Measurements from ENCODE around the gene GAS2L2.

The GAS2L2 gene

DNA sequence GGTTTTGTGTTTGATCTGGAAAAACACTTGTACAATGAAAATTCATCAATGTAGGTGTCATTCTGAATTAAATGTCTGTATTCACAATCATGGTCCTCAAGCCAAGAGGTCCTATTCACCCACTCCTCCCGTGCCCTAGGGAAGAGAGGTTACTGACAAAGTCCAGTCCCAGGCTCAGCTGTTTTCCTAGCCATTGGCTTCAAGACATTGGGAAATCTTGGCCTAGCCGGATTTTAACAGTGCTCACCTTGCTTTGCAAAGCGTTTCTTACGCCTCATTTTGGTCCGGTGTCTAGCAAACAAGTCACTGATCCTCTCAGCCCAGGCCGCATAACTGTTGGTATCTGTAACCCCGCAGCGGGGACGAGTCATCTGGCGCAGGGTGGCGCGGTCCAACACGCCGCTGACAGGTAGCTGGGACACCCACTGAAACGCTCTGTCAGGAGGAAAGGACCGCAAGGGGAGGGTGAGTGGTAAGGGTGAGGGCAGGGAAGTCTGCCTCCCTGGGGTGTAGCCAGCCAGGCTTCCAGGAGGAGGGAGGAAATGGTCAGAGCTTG, 25.7 kb upstream of the GAS2L2 start:
- TF ChIP-seq CTCF (IDR thresholded peaks at IDR 0.05; ENCODE audit: low read depth, low read length) = no peak
- no peaks in the 10 kb centered on the region for H3K27me3 ChIP-seq (ENCODE audit: insufficient read depth, low read depth, severe bottlenecking)
- no peak for DNase-seq
- no peaks in the 10 kb centered on the region for H3K36me3 ChIP-seq
- no peak overlapping the region for H3K27ac ChIP-seq
- no peak overlapping the region for H3K4me3 ChIP-seq (ENCODE audit: low read depth, low read length)
- no peaks in the 10 kb centered on the region for H3K9me3 ChIP-seq (ENCODE audit: severe bottlenecking)

- Histone ChIP-seq H3K36me3 (no peaks in the 10 kb centered on the region), H3K9me3 (ENCODE audit: severe bottlenecking) (no peaks in the 10 kb centered on the region), H3K4me3 (ENCODE audit: low read depth, low read length) (no peak overlapping the region), H3K27me3 (ENCODE audit: insufficient read depth, low read depth, severe bottlenecking) (no peaks in the 10 kb centered on the region), H3K27ac (no peak overlapping the region)
- TF ChIP-seq CTCF (IDR thresholded peaks at IDR 0.05; ENCODE audit: low read depth, low read length) = no peak
- no peak for DNase-seq
These were observed 22.5 kb upstream of the GAS2L2 start for GRCh38 chr17:35775583-35775982.

GRCh38 chr17:35775039-35775438, 22.0 kb upstream of the GAS2L2 start:
- Histone ChIP-seq H3K36me3 (no peaks in the 10 kb centered on the region), H3K27ac (no peak overlapping the region), H3K4me3 (ENCODE audit: low read depth, low read length) (no peak overlapping the region), H3K9me3 (ENCODE audit: severe bottlenecking) (no peaks in the 10 kb centered on the region), H3K27me3 (ENCODE audit: insufficient read depth, low read depth, severe bottlenecking) (no peaks in the 10 kb centered on the region)
- DNase-seq = no peak
- TF ChIP-seq CTCF (IDR thresholded peaks at IDR 0.05; ENCODE audit: low read depth, low read length) = no peak

DNA sequence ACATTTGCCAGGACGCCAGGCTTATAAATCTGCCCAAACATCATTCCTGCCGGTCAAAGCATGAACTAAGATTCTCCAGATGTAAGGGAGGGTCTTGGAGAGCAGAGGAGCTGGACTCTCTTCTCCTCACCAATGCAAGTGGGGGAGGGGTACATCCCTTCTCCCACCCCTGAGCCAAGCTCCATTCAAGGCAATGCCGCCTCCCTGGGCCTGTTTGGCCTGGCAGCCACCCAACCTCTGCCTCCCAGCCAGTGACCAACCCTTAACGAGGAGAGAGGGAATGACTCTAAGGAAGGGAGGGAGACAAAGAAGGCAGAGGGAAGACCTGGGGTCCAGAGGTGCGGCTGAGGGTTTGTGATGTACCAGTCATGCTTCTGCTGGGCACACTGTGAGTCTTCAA, 21.5 kb upstream of the GAS2L2 start:
- Histone ChIP-seq H3K27me3 (ENCODE audit: insufficient read depth, low read depth, severe bottlenecking) (no peaks in the 10 kb centered on the region), H3K4me3 (ENCODE audit: low read depth, low read length) (no peak overlapping the region), H3K27ac (no peak overlapping the region), H3K36me3 (no peaks in the 10 kb centered on the region), H3K9me3 (ENCODE audit: severe bottlenecking) (no peaks in the 10 kb centered on the region)
- TF ChIP-seq CTCF (IDR thresholded peaks at IDR 0.05; ENCODE audit: low read depth, low read length) = no peak
- DNase-seq = no peak

DNA sequence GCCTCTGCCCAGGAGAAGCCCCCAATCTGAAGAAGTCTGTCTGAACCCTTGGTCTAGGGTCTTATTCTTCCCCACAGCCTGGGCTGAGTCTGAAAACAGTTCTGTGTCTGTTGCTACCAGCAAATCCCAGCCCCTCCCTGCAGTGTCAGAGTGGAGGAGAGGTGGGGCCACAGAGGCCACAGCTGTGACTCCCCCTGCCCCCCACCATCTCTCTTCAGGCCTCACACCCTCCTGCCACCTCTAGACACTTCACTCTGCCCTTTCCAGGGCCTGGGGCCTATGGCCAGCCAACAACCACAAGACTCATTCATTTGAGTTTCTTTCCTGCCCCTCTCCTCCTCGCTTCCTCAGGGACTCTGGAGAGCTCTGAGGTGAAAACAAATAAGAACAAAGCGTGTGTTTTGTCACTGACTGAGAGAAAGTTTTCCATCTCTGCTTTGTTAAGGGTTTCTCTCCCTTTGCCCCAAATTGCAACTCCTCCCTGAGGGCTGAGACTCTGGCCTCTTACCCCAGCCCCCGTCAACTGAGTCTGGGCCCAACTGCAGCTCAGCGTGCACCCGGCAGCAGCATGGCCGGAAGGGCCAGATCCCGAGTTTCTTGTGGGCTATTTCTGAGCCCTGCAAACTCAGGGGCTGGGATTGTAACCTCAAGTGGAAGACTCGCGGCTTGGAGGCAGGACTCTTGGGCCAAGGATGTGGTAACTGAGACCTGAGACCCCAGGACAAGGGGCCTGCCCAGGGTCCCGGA, 20.8 kb upstream of the GAS2L2 start:
- H3K27me3 ChIP-seq (ENCODE audit: insufficient read depth, low read depth, severe bottlenecking) = no peaks in the 10 kb centered on the region
- no peak overlapping the region for H3K27ac ChIP-seq
- TF ChIP-seq CTCF (IDR thresholded peaks at IDR 0.05; ENCODE audit: low read depth, low read length) = no peak
- no peak overlapping the region for H3K4me3 ChIP-seq (ENCODE audit: low read depth, low read length)
- H3K9me3 ChIP-seq (ENCODE audit: severe bottlenecking) = no peaks in the 10 kb centered on the region
- H3K36me3 ChIP-seq = no peaks in the 10 kb centered on the region
- DNase-seq = no peak

- Histone ChIP-seq H3K36me3 (no peaks in the 10 kb centered on the region), H3K9me3 (ENCODE audit: severe bottlenecking) (no peaks in the 10 kb centered on the region), H3K4me3 (ENCODE audit: low read depth, low read length) (no peak overlapping the region), H3K27me3 (ENCODE audit: insufficient read depth, low read depth, severe bottlenecking) (no peaks in the 10 kb centered on the region), H3K27ac (no peak overlapping the region)
- no peak for DNase-seq
- no peak for TF ChIP-seq CTCF (IDR thresholded peaks at IDR 0.05; ENCODE audit: low read depth, low read length)
These were observed 20.1 kb upstream of the GAS2L2 start for GRCh38 chr17:35773129-35773528.

All from WERI-Rb-1 (cell line).